ENCODE data around the gene NOS3. TPM values are rescaled to one million over a fixed set of nuclear protein-coding genes. Genes with fewer than 3 reads are reported as not detected.

NOS3 gene
- total and polyA plus RNA-seq, 9 of the 15 experiments (the other 6 are each of a cell fraction or from before 2014, with no cell fraction given) = 1.1 to 121 (median 23.6) TPM

DNA sequence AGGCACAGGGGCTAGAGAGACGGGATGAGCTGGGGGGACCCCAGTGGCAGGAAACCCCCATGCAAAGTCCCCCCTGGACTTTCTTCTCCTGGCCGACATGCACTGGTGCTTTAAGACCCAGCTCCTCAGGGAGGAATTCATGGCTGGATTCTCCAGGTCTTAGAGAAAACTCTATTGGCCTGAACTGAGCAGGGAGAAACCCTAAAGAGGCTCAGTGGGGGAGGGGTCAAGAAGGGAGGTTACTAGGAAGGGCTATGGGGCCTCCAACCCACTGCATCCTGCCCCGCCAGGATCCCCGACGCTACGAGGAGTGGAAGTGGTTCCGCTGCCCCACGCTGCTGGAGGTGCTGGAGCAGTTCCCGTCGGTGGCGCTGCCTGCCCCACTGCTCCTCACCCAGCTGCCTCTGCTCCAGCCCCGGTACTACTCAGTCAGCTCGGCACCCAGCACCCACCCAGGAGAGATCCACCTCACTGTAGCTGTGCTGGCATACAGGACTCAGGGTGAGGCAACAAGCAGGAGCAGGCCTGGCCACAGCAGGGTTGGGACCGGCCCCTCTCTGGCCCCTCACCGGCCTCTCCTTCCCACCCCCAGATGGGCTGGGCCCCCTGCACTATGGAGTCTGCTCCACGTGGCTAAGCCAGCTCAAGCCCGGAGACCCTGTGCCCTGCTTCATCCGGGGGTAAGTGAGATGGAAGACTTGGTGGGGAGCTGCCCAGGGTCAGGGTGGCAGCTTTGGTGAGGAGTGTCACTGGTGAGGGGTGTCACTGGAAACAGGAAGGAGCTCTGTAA is 19.7 kb downstream of the NOS3 start (continued):
- TF ChIP-seq SP2 (IDR thresholded peaks at IDR 0.05; ENCODE audit: extremely low read depth, low read depth, low read length, poor library complexity, severe bottlenecking) (no peak), ZNF347 (CRISPR knock-in tag; IDR thresholded peaks at IDR 0.05; ENCODE audit: low read depth) (no peak), EHMT2 (IDR thresholded peaks at IDR 0.05) (no peak), ZNF121 (CRISPR knock-in tag; conservative IDR thresholded peaks at IDR 0.05) (no peak), CBFA2T2 (conservative IDR thresholded peaks at IDR 0.05) (no peak; the same call in 1 of the 2 replicates)
- TF ChIP-seq, protein P1, sequence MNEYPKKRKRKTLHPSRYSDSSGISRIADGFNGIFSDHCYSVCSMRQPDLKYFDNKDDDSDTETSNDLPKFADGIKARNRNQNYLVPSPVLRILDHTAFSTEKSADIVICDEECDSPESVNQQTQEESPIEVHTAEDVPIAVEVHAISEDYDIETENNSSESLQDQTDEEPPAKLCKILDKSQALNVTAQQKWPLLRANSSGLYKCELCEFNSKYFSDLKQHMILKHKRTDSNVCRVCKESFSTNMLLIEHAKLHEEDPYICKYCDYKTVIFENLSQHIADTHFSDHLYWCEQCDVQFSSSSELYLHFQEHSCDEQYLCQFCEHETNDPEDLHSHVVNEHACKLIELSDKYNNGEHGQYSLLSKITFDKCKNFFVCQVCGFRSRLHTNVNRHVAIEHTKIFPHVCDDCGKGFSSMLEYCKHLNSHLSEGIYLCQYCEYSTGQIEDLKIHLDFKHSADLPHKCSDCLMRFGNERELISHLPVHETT (CRISPR knock-in tag; conservative IDR thresholded peaks at IDR 0.05 in 1 of 2, IDR thresholded peaks at IDR 0.05 in 1 of 2) = no peak

DNA sequence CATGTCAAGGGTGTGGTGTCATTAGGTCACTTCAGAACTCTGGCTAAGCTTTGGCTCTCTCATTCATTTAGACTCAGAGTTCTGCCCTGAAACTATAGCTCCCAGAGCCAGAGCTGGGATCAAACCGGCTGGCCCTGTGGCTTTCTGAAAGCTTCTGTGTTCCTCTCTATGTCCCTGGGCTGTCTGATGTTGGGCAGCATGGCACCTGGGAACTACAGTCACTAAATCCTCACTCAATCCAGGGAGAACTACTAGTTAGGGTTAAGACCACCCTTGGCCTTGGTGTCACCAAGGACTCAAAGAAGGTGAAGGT is 20.2 kb downstream of the NOS3 start:
- intact Hi-C loops (cut with micrococcal nuclease) = loop anchor here (10.0 kb wide), 1 partner anchor 164 kb away; no protein-coding TSS in a partner anchor
- ChIA-PET CTCF (ENCODE audit: low intra/inter-chr PET ratio) (no interaction called here), POLR2A (interaction anchor here (0.6 to 8.4 kb wide), 11 partner anchors 13 to 190 kb away, joined by 3 to 146 read pairs (median 3); partner anchors contain the start of genes ABCB8, ATG9B and FASTK)
- TF ChIP-seq, protein P2, sequence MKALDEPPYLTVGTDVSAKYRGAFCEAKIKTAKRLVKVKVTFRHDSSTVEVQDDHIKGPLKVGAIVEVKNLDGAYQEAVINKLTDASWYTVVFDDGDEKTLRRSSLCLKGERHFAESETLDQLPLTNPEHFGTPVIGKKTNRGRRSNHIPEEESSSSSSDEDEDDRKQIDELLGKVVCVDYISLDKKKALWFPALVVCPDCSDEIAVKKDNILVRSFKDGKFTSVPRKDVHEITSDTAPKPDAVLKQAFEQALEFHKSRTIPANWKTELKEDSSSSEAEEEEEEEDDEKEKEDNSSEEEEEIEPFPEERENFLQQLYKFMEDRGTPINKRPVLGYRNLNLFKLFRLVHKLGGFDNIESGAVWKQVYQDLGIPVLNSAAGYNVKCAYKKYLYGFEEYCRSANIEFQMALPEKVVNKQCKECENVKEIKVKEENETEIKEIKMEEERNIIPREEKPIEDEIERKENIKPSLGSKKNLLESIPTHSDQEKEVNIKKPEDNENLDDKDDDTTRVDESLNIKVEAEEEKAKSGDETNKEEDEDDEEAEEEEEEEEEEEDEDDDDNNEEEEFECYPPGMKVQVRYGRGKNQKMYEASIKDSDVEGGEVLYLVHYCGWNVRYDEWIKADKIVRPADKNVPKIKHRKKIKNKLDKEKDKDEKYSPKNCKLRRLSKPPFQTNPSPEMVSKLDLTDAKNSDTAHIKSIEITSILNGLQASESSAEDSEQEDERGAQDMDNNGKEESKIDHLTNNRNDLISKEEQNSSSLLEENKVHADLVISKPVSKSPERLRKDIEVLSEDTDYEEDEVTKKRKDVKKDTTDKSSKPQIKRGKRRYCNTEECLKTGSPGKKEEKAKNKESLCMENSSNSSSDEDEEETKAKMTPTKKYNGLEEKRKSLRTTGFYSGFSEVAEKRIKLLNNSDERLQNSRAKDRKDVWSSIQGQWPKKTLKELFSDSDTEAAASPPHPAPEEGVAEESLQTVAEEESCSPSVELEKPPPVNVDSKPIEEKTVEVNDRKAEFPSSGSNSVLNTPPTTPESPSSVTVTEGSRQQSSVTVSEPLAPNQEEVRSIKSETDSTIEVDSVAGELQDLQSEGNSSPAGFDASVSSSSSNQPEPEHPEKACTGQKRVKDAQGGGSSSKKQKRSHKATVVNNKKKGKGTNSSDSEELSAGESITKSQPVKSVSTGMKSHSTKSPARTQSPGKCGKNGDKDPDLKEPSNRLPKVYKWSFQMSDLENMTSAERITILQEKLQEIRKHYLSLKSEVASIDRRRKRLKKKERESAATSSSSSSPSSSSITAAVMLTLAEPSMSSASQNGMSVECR (CRISPR knock-in tag; IDR thresholded peaks at IDR 0.05) = peak; percentile 62; the same call in 1 of the 2 replicates
- no peak for TF ChIP-seq TAF7 (tag; IDR thresholded peaks at IDR 0.05)
- 0 out of 2 replicates have a peak, but pooled peaks have one; percentile 66 for TF ChIP-seq ZNF584 (CRISPR knock-in tag; IDR thresholded peaks at IDR 0.05; ENCODE audit: low read depth)

More for the DNA sequence above, 20.2 kb downstream of the NOS3 start:
- in situ Hi-C loops (cut with MboI) = no loop called here
- DNase-seq (ENCODE audit: extremely low read depth in 1 of 4, low spot score in 3 of 4) (peak in 1 of 4 experiments; percentile 69), FAIRE-seq (peak; percentile 63), ATAC-seq (peak; percentile 2)
- Histone ChIP-seq H3K79me2 (ENCODE audit: control insufficient read depth, insufficient read depth, low read length) (peaks cover 45% of the 10 kb centered on the region), H4K20me1 (replicated peaks; ENCODE audit: control insufficient read depth, insufficient read depth, low read length) (no peaks in the 10 kb centered on the region), H3K4me1 (replicated peaks in 1 of 2; ENCODE audit: control insufficient read depth in 2 of 2, insufficient read depth in 2 of 2, low read length in 2 of 2) (peaks cover 42 to 81% of the 10 kb centered on the region in 2 experiments), H3K9me1 (ENCODE audit: control insufficient read depth, insufficient read depth, low read length) (no peaks in the 10 kb centered on the region), H3K36me3 (ENCODE audit: control insufficient read depth, insufficient read depth, low read length) (peaks cover 40% of the 10 kb centered on the region; the same call in 2 of the 3 replicates), H3K4me3 (peak overlapping the region; percentile 57), H3K9ac (ENCODE audit: insufficient read depth in 1 of 2, low read depth in 2 of 2, low read length in 2 of 2) (peak overlapping the region; percentile 77 to 94), H3K27ac (ENCODE audit: extremely low read depth, low read depth, low read length) (peak overlapping the region; percentile 85), H3K4me2 (ENCODE audit: insufficient read depth, low read length) (peak overlapping the region; percentile 100), H2AFZ (ENCODE audit: low read depth, low read length) (peak overlapping the region; percentile 92), H3K9me3 (replicated peaks; ENCODE audit: control insufficient read depth, insufficient read depth, low read depth, low read length) (no peaks in the 10 kb centered on the region), H3K27me3 (ENCODE audit: control insufficient read depth in 2 of 2, insufficient read depth in 2 of 2, low read length in 2 of 2) (no peaks in the 10 kb centered on the region; a peak in 1 of 5 replicates)
- BruUV-seq (replicated peaks) = no TSS peak
- WGBS (ENCODE audit: insufficient coverage, low coverage, missing lambda C conversion rate) = 0% methylated on average over 1 of the region's 1 CpG

All from K562 (cell line).